Lower leg skin (tissue), 3 donors: Measurements from ENCODE around the gene OR9Q1.

Experiments
- CTCF ChIP-seq, 3 donors: fragments of 450-650 bp; IDR thresholded peaks; one replicate each; pipeline ENCODE4 v1.5.1; 2016; ENCODE audit warnings: antibody characterized with exemption in 3 of 3, mild to moderate bottlenecking in 3 of 3, moderate library complexity in 2 of 3
- POLR2A ChIP-seq, 2 donors: fragments of 450-650 bp; IDR thresholded peaks; one replicate each; pipeline ENCODE4 v1.6.1; 2016 to 2017; ENCODE audit warnings: antibody characterized with exemption in 2 of 2, mild to moderate bottlenecking in 1 of 2, moderate library complexity in 1 of 2

GRCh38 chr11:58070585-58070984 lies 46.9 kb downstream of the OR9Q1 start:
- no peak for TF ChIP-seq POLR2A (IDR thresholded peaks at IDR 0.05)
- TF ChIP-seq CTCF (IDR thresholded peaks at IDR 0.05), result no peak
